HPDE6-E6E7 (cell line): Measurements from ENCODE around the gene CENPT.

Experiments
- DNase-seq: peaks from one replicate; pipeline ENCODE4 v3.0.0; 2011; ENCODE audit warnings: missing footprints; ENCODE audit errors: extremely low spot score

The CENPT gene

GRCh38 chr16:67847064-67847861, at the start of gene CENPT:
TSS of gene CENPT (minus strand) at chr16:67847693. CDS start at chr16:67833859, 13,834 bp downstream.
- DNase-seq: peak; percentile 83

GRCh38 chr16:67897231-67897630, 49.7 kb upstream of the CENPT start:
- no peak for DNase-seq

GRCh38 chr16:67893743-67894399, 46.4 kb upstream of the CENPT start:
- no peak for DNase-seq

GRCh38 chr16:67892899-67893742, 45.6 kb upstream of the CENPT start, which contains the start of gene PSKH1:
TSS of gene PSKH1 (plus strand) at chr16:67893254. CDS start at chr16:67908750, 15,496 bp downstream.
- peak; percentile 100 for DNase-seq

- no peak for DNase-seq
Observed at GRCh38 chr16:67892375-67892774, 44.9 kb upstream of the CENPT start.

GRCh38 chr16:67888331-67888730, 40.8 kb upstream of the CENPT start:
- DNase-seq: no peak

GRCh38 chr16:67886387-67886786, 38.9 kb upstream of the CENPT start:
- DNase-seq: no peak

GRCh38 chr16:67885976-67886375, 38.5 kb upstream of the CENPT start:
- DNase-seq: no peak

- no peak for DNase-seq
Observed at GRCh38 chr16:67885545-67885944, 38.1 kb upstream of the CENPT start.

- peak; percentile 98 for DNase-seq
Observed at GRCh38 chr16:67884684-67885083, 37.2 kb upstream of the CENPT start, which contains the start of gene NRN1L. TSS of gene NRN1L (plus strand) at chr16:67884885. CDS start at chr16:67884904, 19 bp downstream.

GRCh38 chr16:67883872-67884261, 36.4 kb upstream of the CENPT start:
- DNase-seq: peak; percentile 86

- no peak for DNase-seq
Observed at GRCh38 chr16:67883146-67883871, 35.8 kb upstream of the CENPT start.

- no peak for DNase-seq
Observed at GRCh38 chr16:67882374-67883145, 35.1 kb upstream of the CENPT start.

- DNase-seq: no peak
Observed at GRCh38 chr16:67881621-67882161, 34.2 kb upstream of the CENPT start.

- no peak for DNase-seq
Observed at GRCh38 chr16:67880584-67880983, 33.1 kb upstream of the CENPT start.

- no peak for DNase-seq
Observed at GRCh38 chr16:67879936-67880335, 32.4 kb upstream of the CENPT start.

GRCh38 chr16:67879462-67879861, 32.0 kb upstream of the CENPT start:
- no peak for DNase-seq

- no peak for DNase-seq
Observed at GRCh38 chr16:67878846-67879245, 31.4 kb upstream of the CENPT start.

- no peak for DNase-seq
Observed at GRCh38 chr16:67878232-67878631, 30.7 kb upstream of the CENPT start.

- DNase-seq: no peak
Observed at GRCh38 chr16:67877064-67877463, 29.6 kb upstream of the CENPT start.
